MM.1S (cell line): Measurements from ENCODE around the gene PXDC1.

Experiments used
- EZH2 ChIP-seq: fragments of 300-600 bp; sonication (generic); optimal IDR thresholded peaks from 2 replicates; pipeline ENCODE3; 2017; ENCODE audit warnings: low read depth, mild to moderate bottlenecking, antibody characterized with exemption, low read length, mixed read lengths
- TF ChIP-seq, protein P1 (sequence below): fragments of 300-600 bp; sonication (generic); IDR thresholded peaks from 2 replicates; pipeline ENCODE4 v1.5.1; 2016; ENCODE audit warnings: antibody characterized with exemption, low read length, mixed read lengths

DNA sequence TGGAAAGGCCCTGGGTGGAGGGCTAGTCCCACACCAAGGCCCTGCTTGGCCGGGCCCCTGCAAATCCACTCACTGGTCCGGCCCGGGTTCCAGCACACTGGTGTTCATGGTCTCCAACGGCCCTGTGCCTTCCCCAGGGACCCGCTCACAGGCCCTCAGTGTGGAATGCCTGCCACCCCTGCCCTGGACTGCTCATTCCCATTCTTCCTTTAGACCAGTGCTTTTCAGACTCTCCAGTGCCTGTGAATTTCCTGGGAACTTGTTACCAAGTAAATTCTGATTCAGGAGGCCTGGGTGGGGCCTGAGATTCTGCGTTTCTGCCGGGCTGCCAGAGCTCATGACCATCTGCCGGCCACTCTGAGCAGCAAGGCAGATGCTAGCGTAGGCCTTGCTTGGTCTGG lies 5.7 kb upstream of the PXDC1 start:
- TF ChIP-seq, protein P1, sequence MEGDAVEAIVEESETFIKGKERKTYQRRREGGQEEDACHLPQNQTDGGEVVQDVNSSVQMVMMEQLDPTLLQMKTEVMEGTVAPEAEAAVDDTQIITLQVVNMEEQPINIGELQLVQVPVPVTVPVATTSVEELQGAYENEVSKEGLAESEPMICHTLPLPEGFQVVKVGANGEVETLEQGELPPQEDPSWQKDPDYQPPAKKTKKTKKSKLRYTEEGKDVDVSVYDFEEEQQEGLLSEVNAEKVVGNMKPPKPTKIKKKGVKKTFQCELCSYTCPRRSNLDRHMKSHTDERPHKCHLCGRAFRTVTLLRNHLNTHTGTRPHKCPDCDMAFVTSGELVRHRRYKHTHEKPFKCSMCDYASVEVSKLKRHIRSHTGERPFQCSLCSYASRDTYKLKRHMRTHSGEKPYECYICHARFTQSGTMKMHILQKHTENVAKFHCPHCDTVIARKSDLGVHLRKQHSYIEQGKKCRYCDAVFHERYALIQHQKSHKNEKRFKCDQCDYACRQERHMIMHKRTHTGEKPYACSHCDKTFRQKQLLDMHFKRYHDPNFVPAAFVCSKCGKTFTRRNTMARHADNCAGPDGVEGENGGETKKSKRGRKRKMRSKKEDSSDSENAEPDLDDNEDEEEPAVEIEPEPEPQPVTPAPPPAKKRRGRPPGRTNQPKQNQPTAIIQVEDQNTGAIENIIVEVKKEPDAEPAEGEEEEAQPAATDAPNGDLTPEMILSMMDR, result no peak
- TF ChIP-seq EZH2, result no peak
